ENCODE measurements around the gene ATP2A3.

DNA sequence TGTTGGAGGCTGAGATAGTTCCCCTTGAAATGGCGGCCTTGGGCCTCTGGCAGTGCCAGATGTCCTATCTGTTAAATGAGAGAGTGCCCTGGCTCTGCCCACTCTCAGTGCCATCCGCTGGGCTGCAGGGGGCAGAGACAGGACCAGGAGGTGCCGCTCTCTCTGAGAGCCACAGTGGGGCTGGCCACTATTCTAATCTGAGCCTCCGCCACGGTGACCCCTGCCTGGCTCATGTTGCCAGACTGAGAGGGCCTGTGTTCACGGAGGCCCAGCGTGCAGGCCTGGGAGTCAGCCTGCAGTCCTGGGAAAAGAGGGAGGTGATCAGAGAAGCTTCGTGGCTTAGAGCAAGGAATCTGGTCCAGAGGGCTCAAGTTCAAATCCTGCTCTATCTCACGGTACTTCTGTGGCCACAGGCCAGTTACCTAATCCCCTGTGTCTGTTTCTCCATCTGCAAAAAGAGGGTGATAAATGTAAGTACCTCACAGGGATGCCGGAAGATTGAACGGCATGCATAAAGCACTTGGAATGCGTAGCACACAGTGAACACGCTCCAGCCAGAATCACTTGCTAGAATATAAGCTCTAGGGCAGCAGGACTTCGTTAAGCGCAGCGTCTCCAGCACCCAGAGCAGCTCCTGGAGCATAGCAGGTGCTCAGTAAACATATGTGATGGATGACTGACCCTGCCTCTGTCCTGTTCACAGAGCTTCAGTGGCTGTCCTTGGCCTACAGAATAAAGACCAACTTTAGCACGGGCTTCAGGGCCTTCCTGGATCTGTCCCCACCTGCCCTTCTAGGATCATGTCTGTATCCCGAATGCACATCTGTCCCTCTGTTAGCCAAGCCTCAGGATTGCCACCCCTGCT is 6.3 kb downstream of the ATP2A3 start:
- no peak for TF ChIP-seq CTCF (IDR thresholded peaks at IDR 0.05)
- no peak for TF ChIP-seq POLR2A (IDR thresholded peaks at IDR 0.05)
